Body of pancreas (tissue), 4 donors: ENCODE measurements around the gene LIN9.

ENCODE experiments used
- CTCF ChIP-seq, 7 experiments: fragments of 450-650 bp in 4 of 7; fragments of 200-600 bp in 3 of 7; sonication (generic) in 3 of 7; IDR thresholded peaks; one replicate each; pipeline ENCODE4 v1.5.1; 2016 to 2019; ENCODE audit warnings: antibody characterized with exemption in 7 of 7
- POLR2A ChIP-seq, 3 donors: fragments of 450-650 bp; IDR thresholded peaks; one replicate each; pipeline ENCODE4 v1.6.1; 2016; ENCODE audit warnings: antibody characterized with exemption in 3 of 3, mild to moderate bottlenecking in 2 of 3

DNA sequence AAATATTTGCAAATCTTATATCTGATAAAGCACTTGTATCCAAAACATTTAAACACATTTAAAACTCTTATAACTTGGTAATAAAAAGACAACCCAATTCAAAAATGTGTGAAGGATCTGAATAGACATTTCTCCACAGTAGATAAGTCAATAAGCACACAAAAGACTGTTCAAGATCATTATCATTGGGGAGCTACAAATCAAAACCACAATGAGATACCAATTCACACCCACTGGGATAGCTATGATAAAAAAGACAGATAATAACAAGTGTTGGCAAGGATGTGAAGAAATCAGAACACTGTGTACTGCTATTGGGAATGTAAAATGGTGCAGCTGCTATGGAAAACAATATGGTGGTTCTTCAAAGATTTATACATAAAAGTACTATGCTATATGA is 5.1 kb upstream of the LIN9 start:
- TF ChIP-seq CTCF (IDR thresholded peaks at IDR 0.05) (no peak), POLR2A (IDR thresholded peaks at IDR 0.05) (no peak)
